GM12801 (cell line): ENCODE data around the gene PHACTR2.

ENCODE experiments used
- CTCF ChIP-seq: IDR thresholded peaks from one replicate; pipeline ENCODE4 v1.5.1; 2011; ENCODE audit warnings: control low read depth; ENCODE audit not compliant: insufficient read length; ENCODE audit errors: extremely low read depth

PHACTR2 gene

DNA sequence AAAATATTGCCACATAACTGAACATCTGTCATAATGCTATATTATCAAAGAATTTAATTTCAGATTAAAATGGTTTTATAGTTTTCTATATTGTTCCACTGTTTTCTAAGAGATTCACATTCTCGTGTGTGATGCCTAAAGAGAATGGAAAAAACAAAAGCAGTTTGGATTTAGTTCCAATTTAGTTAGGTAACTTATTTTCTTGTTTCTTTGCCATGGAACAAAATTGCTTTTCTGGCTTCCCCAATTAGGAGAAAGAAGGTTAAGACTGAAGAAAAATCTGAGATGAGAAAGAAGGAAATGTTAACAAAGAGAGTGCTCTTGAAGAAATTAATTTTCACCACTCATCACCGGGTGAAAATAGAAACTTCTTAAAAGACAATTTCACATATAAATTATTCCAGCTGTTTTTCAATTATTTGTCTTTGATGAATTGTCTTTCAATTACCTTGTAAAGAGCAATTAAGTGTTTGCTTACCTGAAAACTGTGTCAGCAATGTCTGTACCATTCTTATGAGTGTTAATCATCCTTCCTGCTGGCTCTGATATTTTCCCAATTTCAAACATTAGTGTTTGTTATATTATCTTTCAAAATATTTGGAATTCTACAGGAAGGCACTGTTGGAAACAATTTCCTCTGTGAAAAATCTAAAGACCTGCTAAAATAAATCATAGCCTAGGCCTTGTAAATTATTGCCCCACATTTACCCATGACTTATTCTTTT, 19.5 kb downstream of the PHACTR2 start:
- no peak for TF ChIP-seq CTCF

GRCh38 chr6:143698329-143698728, 20.6 kb downstream of the PHACTR2 start:
- TF ChIP-seq CTCF: no peak

DNA sequence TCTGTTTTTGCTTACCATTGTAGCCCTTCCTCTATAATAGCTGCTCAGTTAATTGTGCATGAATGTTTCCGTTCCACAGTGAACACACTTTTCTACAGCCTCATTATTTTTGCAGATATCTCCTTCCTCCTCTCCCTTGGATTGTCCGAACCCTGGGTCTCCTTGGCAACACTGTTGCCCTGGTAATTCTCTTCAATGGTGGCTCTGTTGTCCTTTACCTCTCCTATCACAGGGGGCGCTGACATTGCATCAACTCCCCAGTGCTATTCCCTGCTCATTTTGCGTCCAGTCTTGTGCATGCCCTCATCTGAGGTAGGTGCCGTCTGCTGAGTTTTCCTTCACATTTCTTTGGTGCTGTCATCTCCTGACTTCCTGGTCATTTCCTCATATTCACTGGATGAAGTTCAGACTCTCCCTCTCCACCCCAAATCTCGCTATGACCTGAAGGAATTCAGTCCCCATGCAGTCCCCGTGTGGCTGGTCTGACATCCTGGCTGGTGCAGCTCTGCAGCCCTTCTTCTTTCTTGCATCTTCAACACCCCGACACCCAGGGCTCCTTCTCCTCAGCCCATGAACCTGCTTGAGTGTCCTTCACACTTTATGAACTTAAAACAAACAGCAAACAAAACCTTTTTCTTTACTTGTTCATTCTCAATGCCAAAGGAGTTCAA, 21.1 kb downstream of the PHACTR2 start:
- TF ChIP-seq CTCF: no peak

DNA sequence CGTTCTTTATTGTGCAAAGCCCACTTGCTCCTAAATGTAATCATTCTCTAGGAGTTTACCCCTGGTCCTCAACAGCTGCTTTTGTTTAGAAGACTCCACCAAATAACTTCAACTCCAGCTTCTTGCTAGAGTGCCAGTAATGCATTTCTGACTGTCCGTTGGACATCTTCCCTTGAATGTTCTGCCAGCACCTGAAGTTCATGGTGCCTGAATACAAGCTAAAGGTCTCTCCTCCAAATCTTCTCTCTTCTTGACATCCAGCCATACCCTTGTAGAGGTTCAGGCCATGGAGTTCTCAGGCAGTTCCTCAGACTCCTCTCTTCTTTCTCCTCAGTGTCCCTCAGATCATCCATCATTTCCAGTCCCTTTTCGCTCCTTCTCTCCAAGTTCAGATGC, 21.7 kb downstream of the PHACTR2 start:
- TF ChIP-seq CTCF: no peak

- TF ChIP-seq CTCF: no peak
Observed at GRCh38 chr6:143700684-143701348, 23.1 kb downstream of the PHACTR2 start.

DNA sequence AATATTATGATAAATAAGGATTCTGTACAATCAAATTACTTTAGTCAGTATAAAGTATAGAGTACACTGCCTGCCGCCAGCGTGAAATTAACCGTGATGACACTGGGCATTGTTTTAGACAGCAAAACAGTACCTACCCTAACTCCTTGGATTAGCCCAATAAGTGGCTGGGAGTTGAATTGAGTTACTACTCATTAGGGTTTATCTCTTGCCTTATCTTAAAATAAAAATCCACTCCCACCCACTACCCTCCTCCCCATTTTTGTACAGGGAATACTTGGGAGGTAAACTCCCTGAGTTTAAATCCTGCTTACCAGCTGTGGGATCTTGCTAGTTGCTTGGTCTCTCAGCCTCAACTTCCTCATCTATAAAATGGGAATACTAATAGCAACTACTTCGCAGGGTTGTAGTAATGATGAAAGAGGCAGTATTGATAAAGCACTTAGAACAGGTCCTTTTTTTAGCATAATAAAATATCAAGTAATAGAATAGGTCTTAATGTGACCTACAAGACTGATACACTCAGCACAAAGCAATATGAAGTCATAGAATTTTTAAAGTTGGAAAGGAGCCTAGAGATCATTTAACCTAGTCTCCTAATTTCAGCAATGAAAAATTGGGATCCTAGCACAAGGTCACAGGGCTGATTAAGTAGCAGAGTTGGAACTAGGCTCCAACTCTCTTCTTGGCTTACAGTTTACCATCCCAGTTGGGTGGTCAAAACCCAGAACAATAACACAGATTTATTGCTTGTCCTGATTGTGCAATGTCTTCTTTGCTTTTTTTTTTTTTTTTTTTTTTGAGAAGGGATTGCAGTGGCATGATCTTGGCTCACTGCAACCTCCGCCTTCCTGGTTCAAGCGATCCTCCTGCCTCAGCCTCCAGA, 23.8 kb downstream of the PHACTR2 start:
- no peak for TF ChIP-seq CTCF

DNA sequence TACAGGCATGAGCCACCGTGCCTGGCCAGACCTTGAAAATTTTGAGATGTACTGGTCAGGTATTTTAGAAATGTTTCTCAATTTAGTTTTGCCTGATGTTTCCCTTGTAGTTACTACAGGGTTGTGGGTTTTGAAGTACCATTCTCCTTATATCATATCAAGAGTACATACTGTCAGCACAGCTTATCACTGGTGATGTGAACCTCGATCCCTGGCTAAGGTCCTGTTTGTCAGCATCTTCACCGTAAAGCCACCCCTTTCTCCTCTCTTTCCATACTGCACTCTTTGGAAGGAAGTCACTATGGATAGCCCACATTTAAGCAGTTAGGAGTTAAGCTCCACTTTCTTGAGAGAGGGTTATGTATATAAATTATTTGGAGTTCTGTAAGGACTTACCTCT, 27.8 kb downstream of the PHACTR2 start:
- TF ChIP-seq CTCF: no peak
